Ishikawa (cell line): ENCODE results near the gene ELF4.

Experiments
- CREB1 ChIP-seq: IDR thresholded peaks from 2 replicates; pipeline ENCODE4 v1.6.1; 2012; ENCODE audit warnings: low read depth
- EGR1 ChIP-seq: IDR thresholded peaks from 2 replicates; pipeline ENCODE4 v1.6.1; 2012
- EP300 ChIP-seq: IDR thresholded peaks from 2 replicates; pipeline ENCODE4 v1.6.1; 2012; ENCODE audit warnings: borderline replicate concordance
- NFIC ChIP-seq: IDR thresholded peaks from 2 replicates; pipeline ENCODE4 v1.6.1; 2012
- RAD21 ChIP-seq: IDR thresholded peaks from 2 replicates; pipeline ENCODE4 v1.6.1; 2012; ENCODE audit warnings: low read depth
- REST ChIP-seq: IDR thresholded peaks from 2 replicates; pipeline ENCODE4 v1.6.1; 2012; ENCODE audit warnings: low read depth, mild to moderate bottlenecking
- TAF1 ChIP-seq: IDR thresholded peaks from 2 replicates; pipeline ENCODE4 v1.6.1; 2012; ENCODE audit warnings: low read depth, mild to moderate bottlenecking
- YY1 ChIP-seq: IDR thresholded peaks from 2 replicates; pipeline ENCODE4 v1.6.1; 2012; ENCODE audit warnings: low read depth
- ZBTB7A ChIP-seq: IDR thresholded peaks from 2 replicates; pipeline ENCODE4 v1.6.1; 2012; ENCODE audit warnings: low read depth
- TF ChIP-seq, protein P1 (sequence below): IDR thresholded peaks from 2 replicates; pipeline ENCODE4 v1.6.1; 2012

DNA sequence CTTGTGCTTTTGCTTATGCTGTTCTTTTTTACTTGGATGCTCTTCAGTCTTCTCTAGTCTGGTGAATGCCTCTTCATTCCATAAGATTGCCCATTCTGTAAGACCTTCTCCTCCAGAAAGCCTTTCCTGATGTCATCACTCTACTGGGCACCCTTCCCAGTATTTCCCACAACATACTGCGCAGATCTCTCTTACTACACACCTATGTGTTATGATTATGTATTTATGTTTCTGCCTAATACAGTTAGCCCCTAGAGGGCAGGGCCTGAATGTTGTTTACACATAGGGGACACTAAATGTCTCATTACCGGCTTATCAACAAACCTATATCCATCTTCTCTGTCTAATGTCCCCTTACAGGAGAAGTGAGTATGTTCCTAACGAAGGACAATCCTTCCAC is 34.2 kb upstream of the ELF4 start:
- TF ChIP-seq TAF1 (no peak), REST (no peak), YY1 (no peak), EGR1 (no peak), EP300 (no peak), ZBTB7A (no peak), RAD21 (no peak), CREB1 (no peak), NFIC (no peak)
- TF ChIP-seq, protein P1, sequence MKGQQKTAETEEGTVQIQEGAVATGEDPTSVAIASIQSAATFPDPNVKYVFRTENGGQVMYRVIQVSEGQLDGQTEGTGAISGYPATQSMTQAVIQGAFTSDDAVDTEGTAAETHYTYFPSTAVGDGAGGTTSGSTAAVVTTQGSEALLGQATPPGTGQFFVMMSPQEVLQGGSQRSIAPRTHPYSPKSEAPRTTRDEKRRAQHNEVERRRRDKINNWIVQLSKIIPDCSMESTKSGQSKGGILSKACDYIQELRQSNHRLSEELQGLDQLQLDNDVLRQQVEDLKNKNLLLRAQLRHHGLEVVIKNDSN: no peak
